HG03064 (cell line): ENCODE data around the gene ANKRD36.
"Not testable (repeated sequence)": the region's sequence is repeated elsewhere in the genome, so short reads cannot be mapped to it uniquely, and the experiment has no call there.

Experiments
- ATAC-seq: cut with Tn5 transposase; IDR thresholded peaks from one replicate; pipeline ENCODE4 v1.9.1; 2021; ENCODE audit warnings: low read depth; ENCODE audit not compliant: unreplicated experiment

ANKRD36 gene

DNA sequence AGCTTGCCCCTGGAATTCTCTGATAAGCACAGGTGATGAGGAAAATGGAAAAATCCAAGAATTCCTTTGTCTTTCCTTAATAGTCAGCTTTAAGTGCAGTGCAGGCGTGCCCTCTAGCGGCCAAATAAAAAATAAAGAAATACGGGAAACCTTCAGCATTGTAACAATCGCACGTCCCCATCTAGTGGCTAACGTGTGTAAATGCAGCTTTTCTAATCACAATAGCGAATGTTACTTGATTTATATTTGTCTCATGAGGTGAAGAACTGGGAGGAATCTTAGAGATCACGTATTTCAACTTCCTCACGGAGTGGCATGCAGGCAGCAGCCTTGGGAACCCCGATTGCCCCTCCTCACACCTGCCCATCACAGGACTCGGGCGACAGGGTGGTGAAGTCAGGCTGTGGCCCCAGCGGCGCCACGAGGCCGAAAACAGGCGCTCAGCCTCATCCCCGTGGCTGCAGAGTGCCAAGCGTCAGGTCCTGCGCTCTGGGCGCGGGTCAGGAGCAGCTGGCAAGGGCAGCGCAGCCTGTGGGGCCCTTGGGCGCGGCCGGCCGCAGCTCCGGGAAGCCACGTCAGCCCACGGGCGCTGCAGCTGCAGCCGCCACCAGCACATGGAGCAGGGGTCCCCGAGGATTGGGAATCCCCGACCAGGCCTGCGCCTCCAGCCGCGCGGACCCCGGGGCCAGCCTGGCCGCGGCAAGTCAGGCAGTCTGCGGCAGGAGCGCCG lies 468 bp upstream of the ANKRD36 start:
- ATAC-seq = not testable (repeated sequence)

DNA sequence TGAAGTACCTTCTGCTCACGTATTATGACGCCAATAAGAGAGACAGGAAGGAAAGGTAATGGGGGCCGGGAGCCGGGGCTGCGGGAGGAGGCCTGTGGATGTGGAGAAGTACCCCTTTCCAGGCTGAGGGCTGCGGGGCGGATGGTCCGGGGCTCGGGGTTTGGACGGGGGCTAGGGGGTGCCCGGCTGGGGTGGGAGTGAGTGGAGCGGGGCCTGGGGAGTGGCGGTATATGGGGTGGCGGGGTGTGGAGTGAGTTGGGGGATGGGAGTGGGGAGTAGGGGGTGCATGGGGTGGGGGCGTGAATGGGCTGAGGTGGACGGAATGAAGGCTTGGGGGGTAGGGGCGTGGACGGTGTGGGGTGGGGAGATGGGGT lies 916 bp downstream of the ANKRD36 start:
- ATAC-seq = not testable (repeated sequence)

DNA sequence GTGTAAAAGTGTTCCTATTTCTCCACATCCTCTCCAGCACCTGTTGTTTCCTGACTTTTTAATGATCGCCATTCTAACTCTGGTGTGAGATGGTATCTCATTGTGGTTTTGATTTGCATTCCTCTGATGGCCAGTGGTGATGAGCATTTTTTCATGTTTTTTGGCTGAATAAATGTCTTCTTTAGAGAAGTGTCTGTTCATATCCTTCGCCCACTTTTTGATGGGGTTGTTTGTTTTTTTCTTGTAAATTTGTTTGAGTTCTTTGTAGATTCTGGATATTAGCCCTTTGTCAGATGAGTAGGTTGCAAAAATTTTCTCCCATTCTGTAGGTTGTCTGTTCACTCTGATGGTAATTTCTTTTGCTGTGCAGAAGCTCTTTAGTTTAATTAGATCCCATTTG lies 16.1 kb downstream of the ANKRD36 start:
- ATAC-seq = not testable (repeated sequence)

DNA sequence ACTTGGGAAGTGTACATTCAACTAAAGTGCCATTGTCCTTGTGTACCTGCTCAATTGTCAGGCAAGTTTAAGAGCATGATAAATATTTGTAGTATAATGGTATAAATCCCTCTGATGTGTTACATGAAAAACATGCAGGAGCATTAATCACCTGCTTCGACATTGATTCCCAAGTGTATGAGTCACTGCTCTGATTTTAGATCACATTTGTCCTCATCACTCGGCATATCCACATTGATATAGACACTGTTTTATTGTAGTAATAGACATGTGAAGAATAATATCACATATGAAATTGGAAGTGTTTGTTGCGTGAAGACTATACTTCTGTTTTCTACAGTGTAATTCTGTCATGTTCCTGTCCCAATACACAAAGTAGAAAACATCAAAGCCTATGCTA lies 31.1 kb downstream of the ANKRD36 start:
- not testable (repeated sequence) for ATAC-seq

DNA sequence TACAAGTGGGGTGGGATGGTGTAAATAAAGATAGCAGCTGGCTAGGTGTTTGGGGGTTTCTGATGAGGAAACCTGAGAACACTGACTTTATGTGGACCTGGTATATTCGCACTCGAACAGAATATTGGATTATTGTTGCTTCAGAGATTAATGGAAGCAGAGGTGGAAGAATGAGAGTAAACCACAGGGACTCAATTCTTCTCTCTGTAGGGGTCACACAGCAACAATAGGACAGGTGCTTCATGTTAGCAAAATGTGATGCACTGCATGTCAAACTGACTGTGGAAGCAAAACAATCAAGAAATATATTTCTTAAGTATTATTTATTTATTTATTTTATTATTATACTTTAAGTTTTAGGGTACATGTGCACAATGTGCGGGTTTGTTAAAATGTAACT lies 53.6 kb downstream of the ANKRD36 start:
- ATAC-seq = not testable (repeated sequence)

DNA sequence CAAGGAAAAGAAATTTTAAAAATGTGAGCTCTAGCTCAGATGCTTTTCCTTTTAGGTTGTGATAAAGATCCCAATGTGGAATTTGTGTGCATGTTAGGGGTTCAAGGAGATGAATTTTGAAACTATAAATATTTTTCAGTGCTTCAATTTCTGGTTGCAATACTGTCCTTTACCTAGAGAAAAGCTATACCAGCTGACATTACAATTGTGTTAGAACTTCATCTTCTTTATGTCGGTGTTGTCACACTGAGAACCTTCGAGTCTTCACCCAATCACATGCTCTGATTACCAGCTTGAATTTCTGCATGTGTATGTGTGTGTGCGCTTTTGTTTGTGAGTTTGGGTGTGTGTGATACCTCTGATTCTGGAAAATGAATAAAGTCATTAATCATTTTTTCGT lies 55.0 kb downstream of the ANKRD36 start:
- not testable (repeated sequence) for ATAC-seq

DNA sequence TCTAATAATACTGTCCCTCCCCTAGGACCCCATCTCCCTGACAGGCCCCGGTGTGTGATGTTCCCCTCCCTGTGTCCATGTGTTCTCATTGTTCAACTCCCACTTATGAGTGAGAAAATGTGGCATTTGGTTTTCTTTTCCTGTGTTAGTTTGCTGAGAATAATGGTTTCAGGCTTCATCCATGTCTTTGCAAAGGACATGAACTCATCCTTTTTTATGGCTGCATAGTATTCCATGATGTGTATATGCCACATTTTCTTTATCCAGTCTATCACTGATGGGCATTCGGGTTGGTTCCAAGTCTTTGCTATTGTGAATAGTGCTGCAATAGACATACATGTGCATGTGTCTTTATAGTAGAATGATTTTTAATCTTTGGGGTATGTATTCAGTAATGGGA lies 55.6 kb downstream of the ANKRD36 start:
- ATAC-seq = not testable (repeated sequence)

DNA sequence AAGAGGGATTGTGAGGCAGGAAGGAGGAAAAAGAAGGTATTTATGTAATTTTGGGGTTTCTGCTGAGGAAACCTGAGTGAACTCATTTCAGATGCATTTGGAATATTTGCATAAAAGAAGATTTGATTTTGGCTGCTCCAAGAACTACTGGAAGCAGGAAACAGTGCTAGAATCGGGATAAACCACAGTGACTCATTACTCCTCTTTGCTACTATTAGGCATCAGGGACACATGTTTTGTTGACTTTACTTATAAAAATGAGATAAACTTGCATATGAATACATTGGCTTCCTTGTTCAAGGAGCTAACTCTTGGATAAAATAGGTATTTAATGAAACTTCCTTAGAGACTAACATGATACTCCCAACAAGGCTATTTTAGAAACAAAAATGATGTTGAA lies 67.4 kb downstream of the ANKRD36 start:
- ATAC-seq = not testable (repeated sequence)

DNA sequence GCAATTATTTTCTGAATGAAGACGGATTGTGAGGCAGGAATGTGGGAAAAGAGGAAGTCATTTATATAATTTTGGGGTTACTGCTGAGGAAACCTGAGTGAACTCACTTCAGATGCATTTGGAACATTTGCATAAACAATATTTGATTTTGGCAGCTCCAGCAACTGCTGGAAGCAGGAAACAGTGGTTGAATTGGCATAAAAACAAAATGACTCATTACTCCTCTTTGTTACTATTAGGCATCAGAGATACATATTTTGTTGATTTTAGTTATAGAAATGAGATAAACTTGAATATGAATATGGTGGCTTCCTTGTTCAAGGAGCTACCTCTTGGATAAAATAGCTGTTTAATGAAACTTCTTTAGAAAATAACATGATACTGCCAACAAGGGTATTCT lies 82.4 kb downstream of the ANKRD36 start:
- ATAC-seq = not testable (repeated sequence)

DNA sequence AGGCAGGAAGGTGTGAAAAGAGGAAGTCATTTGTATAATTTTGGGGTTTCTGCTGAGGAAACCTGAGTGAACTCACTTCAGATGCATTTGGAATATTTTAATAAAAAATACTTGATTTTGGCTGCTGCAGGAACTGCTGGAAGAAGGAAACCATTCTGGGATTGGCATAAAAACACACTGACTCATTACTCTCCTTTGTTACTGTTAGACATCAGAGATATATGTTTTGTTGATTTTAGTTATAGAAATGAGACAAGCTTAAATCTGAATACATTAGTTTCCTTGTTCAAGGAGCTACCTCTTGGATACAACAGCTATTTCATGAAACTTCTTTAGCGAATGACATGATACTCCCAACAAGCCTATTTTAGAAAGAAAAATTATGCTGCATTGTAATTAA lies 84.3 kb downstream of the ANKRD36 start:
- not testable (repeated sequence) for ATAC-seq

DNA sequence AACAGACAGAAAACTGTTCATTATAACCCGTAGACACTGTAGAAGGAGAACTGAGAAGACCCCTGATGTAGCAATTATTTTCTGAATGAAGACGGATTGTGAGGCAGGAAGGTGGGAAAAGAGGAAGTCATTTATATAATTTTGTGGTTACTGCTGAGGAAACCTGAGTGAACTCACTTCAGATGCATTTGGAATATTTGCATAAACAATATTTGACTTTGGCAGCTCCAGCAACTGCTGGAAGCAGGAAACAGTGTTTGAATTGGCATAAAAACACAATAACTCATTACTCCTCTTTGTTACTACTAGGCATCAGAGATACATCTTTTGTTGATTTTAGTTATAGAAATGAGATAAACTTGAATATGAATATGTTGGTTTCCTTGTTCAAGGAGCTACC lies 87.9 kb downstream of the ANKRD36 start:
- not testable (repeated sequence) for ATAC-seq

DNA sequence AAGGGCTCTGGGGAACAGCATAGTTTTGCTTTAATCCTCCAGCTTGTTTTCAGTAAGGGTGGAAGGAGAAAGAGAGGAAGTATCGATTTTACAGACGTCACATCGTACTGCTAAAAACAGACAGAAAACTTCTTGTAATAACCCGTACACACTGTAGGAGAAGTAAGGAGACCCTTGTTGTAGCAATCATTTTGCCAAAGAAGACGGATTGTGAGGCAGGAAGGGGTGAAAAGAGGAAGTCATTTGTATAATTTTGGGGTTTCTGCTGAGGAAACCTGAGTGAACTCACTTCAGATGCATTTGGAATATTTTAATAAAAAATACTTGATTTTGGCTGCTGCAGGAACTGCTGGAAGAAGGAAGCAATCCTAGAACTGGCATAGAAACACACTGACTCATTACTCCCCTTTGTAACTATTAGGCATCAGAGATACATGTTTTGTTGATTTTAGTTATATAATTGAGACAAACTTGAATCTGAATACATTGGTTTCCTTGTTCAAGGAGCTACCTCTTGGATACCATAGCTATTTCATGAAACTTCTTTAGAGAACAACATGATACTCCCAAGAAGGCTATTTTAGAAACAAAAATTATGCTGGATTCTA lies 89.8 kb downstream of the ANKRD36 start:
- ATAC-seq = not testable (repeated sequence)

DNA sequence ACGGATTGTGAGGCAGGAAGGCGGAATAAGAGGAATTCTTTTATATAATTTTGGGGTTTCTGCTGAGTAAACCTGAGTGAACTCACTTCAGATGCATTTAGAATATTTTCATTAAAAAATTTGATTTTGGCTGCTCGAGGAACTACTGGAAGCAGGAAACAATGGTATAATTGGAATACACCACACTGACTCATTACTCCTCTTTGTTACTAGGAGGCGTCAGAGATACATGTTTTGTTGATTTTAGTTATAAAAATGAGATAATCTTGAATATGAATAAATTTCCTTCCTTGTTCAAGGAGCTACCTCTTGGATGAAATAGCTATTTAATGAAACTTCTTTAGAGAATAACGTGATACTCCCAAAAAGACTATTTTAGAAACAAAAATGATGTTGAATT lies 97.4 kb downstream of the ANKRD36 start:
- no peak for ATAC-seq

DNA sequence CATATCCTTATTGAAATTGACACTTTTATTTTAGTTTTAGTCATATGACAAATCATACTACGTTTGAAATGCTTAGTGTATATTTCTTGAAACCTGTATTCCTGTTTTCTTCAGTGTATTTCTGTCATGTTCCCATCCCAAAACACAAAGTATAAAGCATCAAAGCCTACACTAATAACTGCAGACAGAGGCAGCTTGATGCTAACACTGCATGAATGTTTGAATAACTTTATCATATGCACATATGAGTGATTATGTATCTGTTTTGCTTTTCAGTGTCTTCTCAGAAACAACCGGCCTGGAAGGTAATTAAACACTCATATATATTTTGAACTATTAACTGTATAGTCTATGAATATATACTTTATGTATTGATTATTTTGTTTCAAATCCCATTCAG lies 102.1 kb downstream of the ANKRD36 start:
- ATAC-seq = not testable (repeated sequence)

DNA sequence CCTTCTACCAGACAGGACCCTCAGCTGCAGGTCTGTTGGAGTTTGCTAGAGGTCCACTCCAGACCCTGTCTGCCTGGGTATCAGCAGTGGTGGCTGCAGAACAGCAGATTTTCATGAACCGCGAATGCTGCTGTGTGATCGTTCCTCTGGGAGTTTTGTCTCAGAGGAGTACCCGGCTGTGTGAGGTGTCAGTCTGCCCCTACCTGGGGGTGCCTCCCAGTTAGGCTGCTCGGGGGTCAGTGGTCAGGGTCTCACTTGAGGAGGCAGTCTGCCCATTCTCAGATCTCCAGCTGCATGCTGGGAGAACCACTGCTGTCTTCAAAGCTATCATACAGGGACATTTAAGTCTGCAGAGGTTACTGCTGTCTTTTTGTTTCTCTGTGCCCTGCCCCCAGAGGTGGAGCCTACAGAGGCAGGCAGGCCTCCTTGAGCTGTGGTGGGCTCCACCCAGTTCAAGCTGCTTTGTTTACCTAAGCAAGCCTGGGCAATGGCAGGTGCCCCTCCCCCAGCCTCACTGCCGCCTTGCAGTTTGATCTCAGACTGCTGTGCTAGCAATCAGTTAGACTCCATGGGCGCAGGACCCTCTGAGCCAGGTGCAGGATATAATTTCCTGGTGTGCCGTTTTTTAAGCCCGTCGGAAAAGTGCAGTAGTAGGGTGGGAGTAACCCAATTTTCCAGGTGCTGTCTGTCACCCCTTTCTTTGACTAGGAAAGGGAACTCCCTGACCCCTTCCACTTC lies 118.1 kb downstream of the ANKRD36 start:
- ATAC-seq = not testable (repeated sequence)

DNA sequence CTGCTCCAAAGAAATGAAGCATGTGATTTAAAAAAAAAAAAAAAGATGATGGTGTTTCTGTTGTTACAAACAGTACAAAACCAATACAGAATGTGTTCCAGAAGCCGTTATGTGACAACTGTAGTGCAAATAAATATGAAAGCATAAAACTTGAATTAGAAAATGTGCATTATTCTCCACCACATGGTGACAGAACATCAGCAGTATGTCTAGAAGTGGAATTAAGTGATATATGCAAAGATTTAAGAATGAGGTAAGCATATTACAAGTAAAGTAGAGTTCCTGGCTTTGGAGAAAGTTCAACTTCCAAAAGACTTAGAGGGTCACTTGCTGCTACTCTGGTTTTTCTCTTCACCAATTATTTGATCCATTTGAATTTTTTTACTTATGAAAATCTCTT lies 120.0 kb downstream of the ANKRD36 start:
- ATAC-seq = not testable (repeated sequence)

DNA sequence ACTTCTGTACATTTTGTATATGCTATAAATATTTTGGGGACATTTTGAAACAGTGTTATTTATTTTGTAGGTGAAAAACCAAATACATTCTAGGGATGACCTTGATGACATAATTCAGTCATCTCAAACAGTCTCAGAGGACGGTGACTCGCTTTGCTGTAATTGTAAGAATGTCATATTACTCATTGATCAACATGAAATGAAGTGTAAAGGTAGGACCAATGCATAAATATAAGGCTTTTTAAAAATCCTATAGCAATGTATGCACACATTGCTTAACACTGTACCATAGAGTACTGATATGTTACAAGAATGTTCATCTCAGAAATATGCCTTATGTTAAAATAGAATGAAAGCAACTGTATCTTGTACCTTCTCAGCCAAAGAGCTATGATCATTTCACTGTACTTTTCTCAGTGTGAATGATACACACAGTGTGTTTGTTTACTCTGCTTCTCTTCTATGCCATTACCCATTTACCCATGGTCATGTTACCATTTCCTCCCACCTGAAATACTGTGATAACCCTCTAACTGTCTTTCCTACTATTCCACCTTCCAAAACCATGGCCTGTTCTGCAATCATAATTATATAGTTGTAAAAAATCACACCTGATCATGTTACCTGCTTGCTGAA lies 120.8 kb downstream of the ANKRD36 start:
- not testable (repeated sequence) for ATAC-seq

DNA sequence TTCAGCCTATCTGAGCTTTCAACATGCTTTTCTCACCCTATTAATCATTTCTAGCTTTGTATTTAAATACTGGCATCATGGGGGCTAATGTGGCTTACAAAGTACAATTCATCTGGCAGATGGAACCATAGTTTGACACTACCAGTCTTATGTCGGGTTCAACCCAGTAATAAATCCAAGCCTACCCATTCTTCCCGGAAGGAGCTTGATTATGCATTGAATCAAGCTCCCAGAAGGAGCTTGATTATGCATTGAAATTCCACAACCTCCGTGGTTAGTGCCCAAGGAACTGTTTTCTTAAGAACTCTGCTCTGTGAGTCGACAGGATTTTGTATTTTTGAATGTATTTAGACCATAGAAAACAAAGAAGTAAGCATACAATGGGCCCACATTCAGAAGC lies 148.2 kb downstream of the ANKRD36 start:
- ATAC-seq = not testable (repeated sequence)

DNA sequence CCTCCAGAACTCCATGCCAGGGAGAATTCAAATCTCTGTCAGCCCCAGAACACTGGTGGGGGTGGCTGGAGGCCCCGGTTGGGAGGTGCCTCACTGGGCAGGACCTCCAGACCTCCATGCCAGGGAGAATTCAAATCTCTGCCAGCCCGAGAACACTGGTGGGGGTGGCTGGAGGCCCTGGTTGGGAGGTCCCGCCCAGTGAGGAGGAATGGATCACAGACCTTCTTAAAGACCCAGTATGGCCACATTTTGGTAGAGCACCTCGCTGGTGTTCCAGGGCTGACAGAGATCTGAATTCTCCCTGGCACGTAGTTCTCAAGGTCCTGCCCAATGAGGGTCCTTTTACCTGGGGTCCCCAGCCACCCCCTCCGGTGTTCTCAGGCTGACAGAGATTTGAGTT lies 153.5 kb downstream of the ANKRD36 start:
- ATAC-seq = not testable (repeated sequence)

DNA sequence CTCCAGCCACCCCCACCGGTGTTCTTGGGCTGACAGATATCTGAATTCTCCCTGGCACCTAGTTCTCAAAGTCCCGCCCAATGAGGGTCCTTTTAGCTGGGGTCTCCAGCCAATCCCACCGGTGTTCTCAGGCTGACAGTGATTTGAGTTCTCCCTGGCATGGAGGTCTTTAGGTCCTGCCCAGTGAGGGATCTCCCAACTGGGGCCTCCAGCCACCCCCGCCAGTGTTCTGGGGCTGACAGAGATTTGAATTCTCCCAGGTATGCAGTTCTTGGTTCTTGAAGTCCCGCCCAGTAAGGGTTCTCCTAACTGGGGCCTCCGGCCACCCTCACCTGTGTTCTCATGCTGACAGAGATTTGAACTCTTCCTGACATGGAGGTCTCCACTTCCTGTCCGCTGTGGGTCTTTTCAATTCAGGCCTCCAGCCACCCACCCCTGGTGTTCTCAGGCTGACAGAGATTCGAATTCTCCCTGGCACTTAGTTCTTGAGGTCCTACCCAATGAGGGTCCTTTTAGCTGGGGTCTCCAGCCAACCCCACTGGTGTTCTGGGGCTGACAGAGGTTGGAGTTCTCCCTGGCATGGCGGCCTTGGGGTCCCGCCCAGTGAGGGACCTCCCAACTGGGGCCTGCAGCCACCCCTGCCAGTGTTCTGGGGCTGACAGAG lies 154.6 kb downstream of the ANKRD36 start:
- ATAC-seq = no peak
